Measurements from ENCODE around the gene COPS4.

DNA sequence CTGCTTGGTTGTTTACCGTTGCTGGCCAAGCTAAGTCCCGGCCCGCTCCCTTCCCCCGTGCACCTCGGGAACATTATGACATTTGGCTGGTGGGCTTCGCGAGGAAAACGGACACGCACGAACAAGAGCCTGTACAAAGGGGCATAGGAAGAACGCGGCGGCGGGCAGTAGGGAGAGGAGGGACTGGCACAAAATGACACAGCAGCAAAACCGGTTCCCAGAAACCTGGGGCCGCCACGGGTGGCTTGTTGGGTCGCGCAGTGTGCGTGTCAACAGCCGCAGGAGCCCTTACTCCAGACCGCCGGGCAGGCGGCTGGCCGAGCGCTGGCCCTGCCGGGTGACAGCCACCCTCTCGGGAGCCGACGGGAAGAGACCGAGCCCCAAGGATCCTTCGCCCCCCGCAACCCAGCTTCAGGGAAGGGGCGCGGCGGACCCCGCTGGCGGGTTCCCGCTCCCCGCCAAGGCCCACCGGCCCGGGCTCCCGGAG lies 22.7 kb upstream of the COPS4 start:
- no peak for TF ChIP-seq CTCF (IDR thresholded peaks at IDR 0.05)
- TF ChIP-seq POLR2A (IDR thresholded peaks at IDR 0.05): no peak
- no peak for TF ChIP-seq POLR2AphosphoS5 (IDR thresholded peaks at IDR 0.05)
